Globus pallidus (tissue), 1 donor: ENCODE data around the gene SLC43A1.
"Not testable (repeated sequence)": the region's sequence is repeated elsewhere in the genome, so short reads cannot be mapped to it uniquely, and the experiment has no call there.

Source experiments
- DNase-seq: peaks from one replicate; pipeline ENCODE4 v3.0.0-alpha.2; 2015; ENCODE audit warnings: low spot score

Gene SLC43A1

GRCh38 chr11:57515332-57516060 lies at the start of gene SLC43A1:
SLC43A1 (minus strand) TSS chr11:57515702; CDS start chr11:57514111, 1,591 bp downstream.
- DNase-seq, result no peak

GRCh38 chr11:57562596-57562995 lies 47.1 kb upstream of the SLC43A1 start:
- no peak for DNase-seq

GRCh38 chr11:57560146-57560545 lies 44.6 kb upstream of the SLC43A1 start:
- no peak for DNase-seq

- no peak for DNase-seq
Observed at GRCh38 chr11:57556041-57556440, 40.5 kb upstream of the SLC43A1 start.

GRCh38 chr11:57555393-57555792 lies 39.9 kb upstream of the SLC43A1 start:
- no peak for DNase-seq

GRCh38 chr11:57552479-57552878 lies 37.0 kb upstream of the SLC43A1 start:
- no peak for DNase-seq

GRCh38 chr11:57551941-57552340 lies 36.4 kb upstream of the SLC43A1 start:
- DNase-seq, result no peak

- DNase-seq, result no peak
Observed at GRCh38 chr11:57549983-57550382, 34.5 kb upstream of the SLC43A1 start.

GRCh38 chr11:57547854-57548377 lies 32.4 kb upstream of the SLC43A1 start:
- no peak for DNase-seq

GRCh38 chr11:57546869-57547475 lies 31.5 kb upstream of the SLC43A1 start:
- DNase-seq, result no peak

GRCh38 chr11:57546451-57546850 lies 30.9 kb upstream of the SLC43A1 start:
- no peak for DNase-seq

GRCh38 chr11:57545883-57546282 lies 30.4 kb upstream of the SLC43A1 start:
- DNase-seq, result no peak

- no peak for DNase-seq
Observed at GRCh38 chr11:57544566-57544965, 29.1 kb upstream of the SLC43A1 start.

- no peak for DNase-seq
Observed at GRCh38 chr11:57543593-57543992, 28.1 kb upstream of the SLC43A1 start.

GRCh38 chr11:57542582-57542981 lies 27.1 kb upstream of the SLC43A1 start:
- no peak for DNase-seq

- no peak for DNase-seq
Observed at GRCh38 chr11:57541169-57541568, 25.7 kb upstream of the SLC43A1 start.

GRCh38 chr11:57539342-57539741 lies 23.8 kb upstream of the SLC43A1 start:
- no peak for DNase-seq

GRCh38 chr11:57536947-57537619 lies 21.6 kb upstream of the SLC43A1 start, which contains the start of gene SMTNL1:
SMTNL1 (plus strand) TSS chr11:57537595; CDS start chr11:57542643, 5,048 bp downstream.
- DNase-seq, result no peak

GRCh38 chr11:57534449-57534848 lies 18.9 kb upstream of the SLC43A1 start:
- DNase-seq, result not testable (repeated sequence)

GRCh38 chr11:57530596-57531507 lies 15.3 kb upstream of the SLC43A1 start, which contains the start of gene TIMM10:
TIMM10 (minus strand) TSS chr11:57530754; CDS start chr11:57530189, 565 bp downstream.
- DNase-seq, result peak; percentile 97

- DNase-seq, result no peak
Observed at GRCh38 chr11:57530215-57530595, 14.7 kb upstream of the SLC43A1 start.

- DNase-seq, result no peak
Observed at GRCh38 chr11:57529012-57529411, 13.5 kb upstream of the SLC43A1 start.
